Heart left ventricle (tissue), 16 donors: ENCODE results near the gene DEFB132. TPM values are rescaled to one million over a fixed set of nuclear protein-coding genes. Genes with fewer than 3 reads are reported as not detected.

Experiments
- ATAC-seq, 4 donors: fragments of 200-7000 bp; cut with Tn5 transposase; one replicate each; pipeline ENCODE4 v1.9.1; 2020 to 2022; ENCODE audit warnings: moderate library complexity in 4 of 4, mild to moderate bottlenecking in 3 of 4, moderate number of reproducible peaks in 1 of 4
- DNase-seq, 5 donors: peaks; one replicate each; pipeline ENCODE4 v3.0.0-alpha.2; 2020
- H3K27ac ChIP-seq, 12 donors: fragments of 200-600 bp; sonication (generic) in 4 of 12; one replicate each; pipeline versions ENCODE4 v1.5.0 to v1.8.0; 2016 to 2022; ENCODE audit warnings: mild to moderate bottlenecking in 2 of 12
- H3K27me3 ChIP-seq, 9 donors: fragments of 200-600 bp; sonication (generic) in 2 of 9; one replicate each; pipeline versions ENCODE4 v1.5.1 to v1.8.0; 2016 to 2022; ENCODE audit warnings: mild to moderate bottlenecking in 3 of 9
- H3K36me3 ChIP-seq, 9 donors: fragments of 200-600 bp; sonication (generic) in 2 of 9; one replicate each; pipeline versions ENCODE4 v1.5.0 to v1.8.0; 2018 to 2022; ENCODE audit warnings: mild to moderate bottlenecking in 2 of 9
- H3K4me1 ChIP-seq, 12 donors: fragments of 200-600 bp; sonication (generic) in 4 of 12; one replicate each; pipeline versions ENCODE4 v1.5.0 to v1.8.0; 2016 to 2022; ENCODE audit warnings: mild to moderate bottlenecking in 3 of 12
- H3K4me3 ChIP-seq, 12 donors: fragments of 200-600 bp; sonication (generic) in 4 of 12; one replicate each; pipeline versions ENCODE4 v1.5.0 to v1.8.0; 2017 to 2022; ENCODE audit warnings: mild to moderate bottlenecking in 9 of 12, moderate library complexity in 4 of 12
- H3K9me3 ChIP-seq, 12 donors: fragments of 200-600 bp; sonication (generic) in 4 of 12; one replicate each; pipeline versions ENCODE4 v1.5.0 to v1.8.0; 2016 to 2022; ENCODE audit warnings: mild to moderate bottlenecking in 1 of 12
- POLR2A ChIP-seq, 2 donors: fragments of 450-650 bp; IDR thresholded peaks; one replicate each; pipeline ENCODE4 v1.6.1; 2017; ENCODE audit warnings: antibody characterized with exemption in 2 of 2, mild to moderate bottlenecking in 2 of 2, moderate library complexity in 2 of 2
- WGBS, 4 donors: extraction: QIAGEN DNeasy Blood & Tissue Kit in 2 of 4; methylation state at CpG; one replicate each; pipeline versions ENCODE4 v1.1.5 to v1.1.7; 2013 to 2018; 5-methylcytosine and 5-hydroxymethylcytosine counted together
- intact Hi-C, 10 donors: fragments of 100-400 bp; cut with DNase I; formaldehyde crosslinking; loops; one replicate each; pipeline versions ENCODE4 v1.11.1 to v1.14.2; 2022
- long read RNA-seq, 3 donors: library from polyadenylated mRNA; unstranded; transcript quantifications; one replicate each; pipeline ENCODE4 v2.0.0, GENCODE V29; 2020 to 2021
- polyA plus RNA-seq, 2 donors: library from polyadenylated mRNA; stranded (reverse); fragments of 200-250 nt; gene quantifications; one replicate each; pipeline ENCODE4 v1.2.3, GENCODE V29; 2013
- total RNA-seq, 9 donors: library from RNA; depleted of rRNA in 2 of 9; stranded (reverse); fragments of >200 nt in 2 of 9; fragmentation: NEBNext Ultra II Directional in 3 of 9; extraction: Animal tissue kit (Norgen Biotek cat#: 25700) in 3 of 9; gene quantifications; one replicate each; pipeline versions ENCODE4 v1.1.0 to v1.2.4, GENCODE V29; 2016 to 2023
- TF ChIP-seq, protein P1 (sequence below), 12 donors: fragments of 200-600 bp; sonication (generic) in 4 of 12; IDR thresholded peaks; one replicate each; pipeline versions ENCODE4 v1.5.0 to v1.8.0; 2018 to 2022; ENCODE audit warnings: antibody characterized with exemption in 12 of 12, mild to moderate bottlenecking in 5 of 12
- donor health status: ischemic (EF 13 %, LVEDD 7.1; RV severe dilation, severe dysfunction).
- donor health status: healthy with polysubstance abuse.
- donor health status: DM: no; HTN: yes; CAD: no.
- donor health status: DM: no; HTN: no; CAD: no.
- donor health status: ischemic (EF 25% LVEDD 6.9; RV normal size, moderate dysfunction).
- donor health status: ischemic (EF 25% LVEDD 5.7; RV mildly dilated, moderate dysfunction).
- donor health status: healthy.
- donor health status: DM: yes; HTN: yes; CAD: no.
- donor health status: ischemic (EF 35%, LVEDD 5.7; RV mildly dilated, moderate dysfunction).
- donor health status: nonischemic (EF 11% LVEDD 7.7; RV severe dilation, severe dysfunction).
- donor health status: DM: yes; HTN: yes; CAD: no.
- donor health status: PGD.
- donor health status: ischemic (EF 29% LVEDD 5.4; RV normal size, mild dysfunction).
- donor health status: nonischemic (EF 23%, LVEDD 6.1; RV moderate dilation, normal function).

Gene DEFB132, protein sequence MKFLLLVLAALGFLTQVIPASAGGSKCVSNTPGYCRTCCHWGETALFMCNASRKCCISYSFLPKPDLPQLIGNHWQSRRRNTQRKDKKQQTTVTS
- total RNA-seq: under 1 TPM in 2 of 9 donors, not detected in 7; 0.35 to 0.59 TPM
- polyA plus RNA-seq: not detected
- long read RNA-seq, donor 1: 0 reads
- long read RNA-seq, donor 2: 0 reads
- long read RNA-seq, donor 3: 0 reads

DNA sequence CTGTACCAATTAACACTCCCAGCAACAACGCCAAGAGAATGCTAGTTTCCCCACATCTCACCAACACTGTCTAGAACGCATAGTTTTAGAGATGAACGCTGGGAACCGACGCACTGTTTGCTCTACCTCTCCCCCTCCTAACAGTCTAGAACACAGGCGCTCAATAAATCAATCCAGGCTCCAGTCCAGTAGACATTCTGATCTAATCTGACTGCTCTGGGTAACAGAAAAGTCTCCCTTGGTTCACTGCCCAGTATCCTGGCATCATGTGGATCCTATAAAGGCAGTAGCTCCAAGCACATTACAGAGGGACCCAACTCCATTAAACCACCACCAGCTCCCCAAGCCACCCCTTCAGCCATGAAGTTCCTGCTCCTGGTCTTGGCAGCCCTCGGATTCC lies at the start of gene DEFB132:
DEFB132 (plus strand) TSS at position 306 of the 400 bp plus-strand sequence; CDS start at position 361, 55 bp downstream.
- no peak for DNase-seq
- Histone ChIP-seq H3K27me3 (peaks cover 0 to 2% (median 0%) of the 10 kb centered on the region in 9 donors), H3K27ac (no peak within 1 kb of the TSS), H3K4me3 (no peak within 1 kb of the TSS), H3K9me3 (no peaks in the 10 kb centered on the region), H3K4me1 (peaks cover 0 to 5% (median 0%) of the 10 kb centered on the region in 12 donors), H3K36me3 (no peaks in the 10 kb centered on the region)
- intact Hi-C loops: no loop called here
- ATAC-seq: peak in 2 of 4 donors; percentile 42 to 75
- TF ChIP-seq, protein P1, sequence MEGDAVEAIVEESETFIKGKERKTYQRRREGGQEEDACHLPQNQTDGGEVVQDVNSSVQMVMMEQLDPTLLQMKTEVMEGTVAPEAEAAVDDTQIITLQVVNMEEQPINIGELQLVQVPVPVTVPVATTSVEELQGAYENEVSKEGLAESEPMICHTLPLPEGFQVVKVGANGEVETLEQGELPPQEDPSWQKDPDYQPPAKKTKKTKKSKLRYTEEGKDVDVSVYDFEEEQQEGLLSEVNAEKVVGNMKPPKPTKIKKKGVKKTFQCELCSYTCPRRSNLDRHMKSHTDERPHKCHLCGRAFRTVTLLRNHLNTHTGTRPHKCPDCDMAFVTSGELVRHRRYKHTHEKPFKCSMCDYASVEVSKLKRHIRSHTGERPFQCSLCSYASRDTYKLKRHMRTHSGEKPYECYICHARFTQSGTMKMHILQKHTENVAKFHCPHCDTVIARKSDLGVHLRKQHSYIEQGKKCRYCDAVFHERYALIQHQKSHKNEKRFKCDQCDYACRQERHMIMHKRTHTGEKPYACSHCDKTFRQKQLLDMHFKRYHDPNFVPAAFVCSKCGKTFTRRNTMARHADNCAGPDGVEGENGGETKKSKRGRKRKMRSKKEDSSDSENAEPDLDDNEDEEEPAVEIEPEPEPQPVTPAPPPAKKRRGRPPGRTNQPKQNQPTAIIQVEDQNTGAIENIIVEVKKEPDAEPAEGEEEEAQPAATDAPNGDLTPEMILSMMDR (IDR thresholded peaks at IDR 0.05): no peak
- TF ChIP-seq POLR2A (IDR thresholded peaks at IDR 0.05): no peak
- 59 to 71% (median 61%) methylated on average over 7 of the region's 7 CpGs for WGBS, 4 donors

DNA sequence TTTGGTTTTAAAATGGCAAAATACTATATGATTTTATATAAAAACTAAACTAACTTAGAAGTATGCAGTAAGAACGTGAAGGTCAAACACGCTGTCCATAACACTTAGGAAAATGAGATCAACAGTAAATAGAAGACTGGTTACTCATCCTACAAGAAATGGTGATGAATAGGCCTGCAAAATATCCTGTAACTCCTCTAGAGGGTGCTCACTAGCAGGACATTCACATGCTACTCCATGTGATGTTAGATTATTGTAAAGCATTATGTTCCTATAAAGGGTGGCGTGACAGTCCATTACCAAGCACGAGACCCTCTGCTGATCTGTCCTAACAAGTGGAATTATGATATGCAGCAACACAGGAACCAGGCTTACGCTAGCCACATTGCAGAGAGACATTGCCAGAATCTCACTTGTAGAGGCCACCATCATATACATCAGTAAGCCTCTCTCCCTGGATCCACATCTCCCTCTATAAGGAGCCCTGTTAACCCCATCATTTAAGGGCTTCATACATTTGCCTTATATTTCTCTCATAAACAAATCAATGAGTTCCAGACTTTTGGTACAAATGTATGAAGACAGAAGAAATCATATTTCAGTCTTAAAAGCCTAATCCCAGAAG lies 48.5 kb upstream of the DEFB132 start:
- Histone ChIP-seq H3K27me3 (no peaks in the 10 kb centered on the region), H3K36me3 (no peaks in the 10 kb centered on the region), H3K27ac (no peak overlapping the region), H3K9me3 (no peaks in the 10 kb centered on the region), H3K4me1 (peaks cover 0 to 8% (median 0%) of the 10 kb centered on the region in 12 donors), H3K4me3 (no peak overlapping the region)
- no peak for DNase-seq
- intact Hi-C loops: loop anchor here in 3 of 10 donors (5.0 to 10.0 kb wide), 2 partner anchors 123 to 126 kb away; no protein-coding TSS in a partner anchor
- TF ChIP-seq, protein P1 (IDR thresholded peaks at IDR 0.05): peak; percentile 15 to 67 (median 50)
- TF ChIP-seq POLR2A (IDR thresholded peaks at IDR 0.05): no peak
- peak in 3 of 4 donors; percentile 71 to 77 (median 76) for ATAC-seq
- 18 to 29% (median 24%) methylated on average over 5 of the region's 5 CpGs for WGBS, 4 donors

DNA sequence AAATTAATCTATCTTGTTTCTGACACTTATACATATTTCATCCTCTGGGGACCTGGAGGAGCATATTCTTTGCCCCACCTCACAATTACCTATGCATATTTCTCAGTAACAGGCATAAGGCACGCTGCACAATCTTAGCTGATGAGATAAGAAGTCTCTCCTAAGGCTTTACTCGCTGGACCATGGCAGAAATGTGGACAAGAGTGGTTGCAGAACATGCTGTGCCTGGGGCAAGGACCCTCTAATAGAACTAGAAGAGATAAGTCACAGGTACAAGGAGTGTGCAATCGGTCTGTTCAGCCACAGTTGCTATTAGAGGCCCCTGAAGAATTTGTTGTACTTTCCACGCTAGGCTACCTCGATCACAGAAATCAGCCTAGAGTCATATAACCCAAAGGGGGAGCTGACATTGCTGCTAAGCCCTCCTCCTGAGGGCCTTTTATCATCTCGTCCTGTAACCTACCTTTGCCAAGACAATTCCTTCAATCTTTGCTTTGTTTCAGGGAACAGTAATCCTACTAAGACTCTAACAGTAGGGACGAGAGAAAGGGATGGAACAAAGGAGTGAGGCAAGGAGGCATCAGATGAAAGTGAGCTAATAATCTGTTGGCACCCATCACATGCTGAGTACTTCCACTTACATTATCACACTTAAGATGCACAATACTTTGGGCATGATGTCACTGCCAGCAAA lies 46.6 kb upstream of the DEFB132 start:
- Histone ChIP-seq H3K36me3 (no peaks in the 10 kb centered on the region), H3K4me1 (peaks cover 0 to 8% (median 0%) of the 10 kb centered on the region in 12 donors), H3K27ac (no peak overlapping the region), H3K9me3 (no peaks in the 10 kb centered on the region), H3K4me3 (no peak overlapping the region), H3K27me3 (no peaks in the 10 kb centered on the region)
- 28 to 50% (median 47%) methylated on average over 7 of the region's 7 CpGs for WGBS, 4 donors
- ATAC-seq: peak in 1 of 4 donors; percentile 21
- intact Hi-C loops: loop anchor here in 1 of 10 donors (5.0 kb wide), 1 partner anchor 56 kb away; no protein-coding TSS in a partner anchor
- DNase-seq: no peak
- TF ChIP-seq, protein P1 (IDR thresholded peaks at IDR 0.05): no peak
- no peak for TF ChIP-seq POLR2A (IDR thresholded peaks at IDR 0.05)

DNA sequence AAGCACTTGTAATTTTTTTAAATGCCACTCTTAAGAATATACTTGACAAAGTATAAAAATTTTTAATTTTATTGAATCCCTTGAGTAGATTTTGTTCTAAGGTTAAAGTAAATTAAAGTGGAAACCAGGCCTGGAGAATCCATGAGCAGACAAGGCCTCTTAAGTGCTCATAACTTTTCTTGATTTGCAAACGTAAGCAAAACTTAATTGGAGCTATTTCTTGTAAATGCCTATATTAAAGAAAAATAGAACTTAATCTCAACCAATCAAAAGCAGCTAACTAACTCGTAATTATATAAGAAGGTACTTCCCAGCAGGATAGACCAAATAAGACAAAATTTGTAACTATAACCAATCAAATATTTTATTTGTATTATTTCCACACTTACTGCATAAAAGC lies 43.1 kb upstream of the DEFB132 start:
- DNase-seq (no peak), ATAC-seq (no peak)
- intact Hi-C loops: loop anchor here in 1 of 10 donors (5.0 kb wide), 1 partner anchor 53 kb away; no protein-coding TSS in a partner anchor
- no peaks in the 10 kb centered on the region for H3K36me3 ChIP-seq
- TF ChIP-seq, protein P1 (IDR thresholded peaks at IDR 0.05): no peak
- no peak for TF ChIP-seq POLR2A (IDR thresholded peaks at IDR 0.05)
- H3K9me3 ChIP-seq: no peaks in the 10 kb centered on the region
- WGBS, 4 donors: 51 to 63% (median 54%) methylated on average over 2 of the region's 2 CpGs
- no peak overlapping the region for H3K27ac ChIP-seq
- H3K4me1 ChIP-seq: peaks cover 0 to 10% (median 0%) of the 10 kb centered on the region in 12 donors
- H3K27me3 ChIP-seq: peaks cover 0 to 7% (median 0%) of the 10 kb centered on the region in 9 donors
- H3K4me3 ChIP-seq: no peak overlapping the region
